Transverse colon (tissue), 4 donors: ENCODE data around the gene ASXL3. TPM values are rescaled to one million over a fixed set of nuclear protein-coding genes. Genes with fewer than 3 reads are reported as not detected.

Source experiments
- DNase-seq: peaks from one replicate; pipeline ENCODE4 v3.0.0-alpha.2; 2019
- H3K27ac ChIP-seq, 4 donors: fragments of 200-600 bp; sonication (generic); 2 replicates each; pipeline ENCODE4 v1.5.1; 2016 to 2018; ENCODE audit warnings: inconsistent platforms in 4 of 4
- H3K27me3 ChIP-seq: fragments of 200-600 bp; sonication (generic); 2 replicates; pipeline ENCODE4 v1.5.1; 2017; ENCODE audit warnings: inconsistent platforms
- H3K36me3 ChIP-seq, 4 donors: fragments of 200-600 bp; sonication (generic); 2 replicates each; pipeline ENCODE4 v1.5.1; 2017 to 2019; ENCODE audit warnings: inconsistent platforms in 4 of 4
- H3K4me1 ChIP-seq, 4 donors: fragments of 200-600 bp; sonication (generic); 2 replicates each; pipeline ENCODE4 v1.5.1; 2017 to 2020; ENCODE audit warnings: inconsistent platforms in 4 of 4
- H3K4me3 ChIP-seq, 4 donors: fragments of 200-600 bp; sonication (generic); 1 replicate in 1 of 4; 2 replicates in 3 of 4; pipeline versions ENCODE4 v1.5.1 to v1.6.1; 2017 to 2019; ENCODE audit warnings: inconsistent platforms in 4 of 4
- H3K9me3 ChIP-seq, 2 donors: fragments of 200-600 bp; sonication (generic); 2 replicates each; pipeline ENCODE4 v1.5.1; 2017 to 2019; ENCODE audit warnings: inconsistent platforms in 2 of 2
- EP300 ChIP-seq: sonication (generic); formaldehyde crosslinking; IDR thresholded peaks from one replicate; pipeline ENCODE4 v1.6.1; 2017; ENCODE audit warnings: antibody characterized with exemption, low read depth
- POLR2A ChIP-seq: fragments of 450-650 bp; IDR thresholded peaks from one replicate; pipeline ENCODE4 v1.6.1; 2016; ENCODE audit warnings: antibody characterized with exemption, mild to moderate bottlenecking, moderate library complexity
- POLR2AphosphoS5 ChIP-seq, 3 donors: sonication (generic); formaldehyde crosslinking; IDR thresholded peaks; one replicate each; pipeline ENCODE4 v1.6.1; 2016; ENCODE audit warnings: antibody characterized with exemption in 3 of 3
- WGBS, 2 donors: methylation state at CpG; one replicate each; pipeline ENCODE4 v1.1.5; 2018; ENCODE audit warnings: low coverage in 1 of 2; 5-methylcytosine and 5-hydroxymethylcytosine counted together
- in situ Hi-C, 4 donors: fragments of 200-750 bp; cut with MboI; loops; one replicate each; pipeline versions ENCODE4 v1.15.0 to v1.15.1; 2017; ENCODE audit warnings: low sequenced_read_pairs in 3 of 4, low pct_ligation_motif_present in 1 of 4, low pct_unique_long_range_greater_than_20kb in 1 of 4
- intact Hi-C: fragments of 100-400 bp; cut with DNase I; formaldehyde crosslinking; loops from one replicate; pipeline ENCODE4 v1.15.1; 2023; ENCODE audit warnings: low total_unique reads
- total RNA-seq, 4 donors: library from RNA; depleted of rRNA; stranded (reverse); fragments of >200 nt; gene quantifications; one replicate each; pipeline ENCODE4 v1.1.0, GENCODE V29; 2016
- TF ChIP-seq, protein P1 (sequence below), 5 experiments: fragments of 200-600 bp in 3 of 5; fragments of 450-650 bp in 2 of 5; sonication (generic) in 3 of 5; IDR thresholded peaks; 1 replicate in 2 of 5; 2 replicates in 3 of 5; pipeline ENCODE4 v1.5.1; 2016 to 2017; ENCODE audit warnings: antibody characterized with exemption in 5 of 5, inconsistent platforms in 3 of 5, mild to moderate bottlenecking in 2 of 5, moderate library complexity in 1 of 5

ASXL3 gene
- total RNA-seq, 4 donors from 2014 or later: 0.75 to 3.0 (median 1.7) TPM

DNA sequence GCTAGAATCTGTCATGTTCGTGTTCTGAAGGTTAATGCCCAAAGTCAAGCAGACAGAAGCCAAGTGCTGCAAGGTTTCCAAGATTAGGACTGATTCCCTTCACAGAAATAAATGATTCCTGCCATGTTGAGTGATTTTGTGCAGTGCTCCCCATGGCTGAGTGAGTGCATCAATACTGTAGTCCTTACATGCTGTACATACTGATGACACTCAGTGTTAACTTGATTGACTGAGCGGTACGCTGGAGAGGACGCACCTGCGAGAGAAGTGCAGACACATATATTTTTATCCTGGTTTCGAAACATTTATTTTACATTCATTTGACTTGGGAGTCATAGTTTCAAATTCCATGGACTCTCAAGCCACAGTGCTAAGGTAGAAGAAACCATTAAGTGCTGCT lies 92.0 kb downstream of the ASXL3 start:
- H3K27me3 ChIP-seq: no peaks in the 10 kb centered on the region
- intact Hi-C loops: no loop called here
- TF ChIP-seq, protein P1, sequence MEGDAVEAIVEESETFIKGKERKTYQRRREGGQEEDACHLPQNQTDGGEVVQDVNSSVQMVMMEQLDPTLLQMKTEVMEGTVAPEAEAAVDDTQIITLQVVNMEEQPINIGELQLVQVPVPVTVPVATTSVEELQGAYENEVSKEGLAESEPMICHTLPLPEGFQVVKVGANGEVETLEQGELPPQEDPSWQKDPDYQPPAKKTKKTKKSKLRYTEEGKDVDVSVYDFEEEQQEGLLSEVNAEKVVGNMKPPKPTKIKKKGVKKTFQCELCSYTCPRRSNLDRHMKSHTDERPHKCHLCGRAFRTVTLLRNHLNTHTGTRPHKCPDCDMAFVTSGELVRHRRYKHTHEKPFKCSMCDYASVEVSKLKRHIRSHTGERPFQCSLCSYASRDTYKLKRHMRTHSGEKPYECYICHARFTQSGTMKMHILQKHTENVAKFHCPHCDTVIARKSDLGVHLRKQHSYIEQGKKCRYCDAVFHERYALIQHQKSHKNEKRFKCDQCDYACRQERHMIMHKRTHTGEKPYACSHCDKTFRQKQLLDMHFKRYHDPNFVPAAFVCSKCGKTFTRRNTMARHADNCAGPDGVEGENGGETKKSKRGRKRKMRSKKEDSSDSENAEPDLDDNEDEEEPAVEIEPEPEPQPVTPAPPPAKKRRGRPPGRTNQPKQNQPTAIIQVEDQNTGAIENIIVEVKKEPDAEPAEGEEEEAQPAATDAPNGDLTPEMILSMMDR (IDR thresholded peaks at IDR 0.05): no peak
- TF ChIP-seq POLR2A: no peak
- no peak for TF ChIP-seq POLR2AphosphoS5 (IDR thresholded peaks at IDR 0.05)
- TF ChIP-seq EP300: no peak

DNA sequence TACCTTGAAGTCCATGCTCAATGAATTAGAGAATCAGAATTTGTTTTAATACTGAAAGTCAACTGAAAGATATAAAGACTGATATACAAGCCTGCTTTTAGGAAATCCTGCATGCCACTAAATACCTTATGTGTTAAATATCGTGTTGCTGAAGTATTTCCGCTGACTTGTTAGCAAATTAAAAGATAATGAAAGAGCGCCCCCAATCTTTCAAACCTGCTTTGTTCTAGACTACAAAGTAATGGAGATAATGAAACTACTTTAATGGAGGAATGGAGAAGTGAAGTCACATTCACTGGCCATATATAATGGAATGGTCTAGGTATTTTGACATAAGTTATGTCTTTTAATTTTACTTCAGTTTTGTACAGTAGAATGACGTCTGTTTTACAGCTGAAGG lies 95.7 kb downstream of the ASXL3 start:
- no peaks in the 10 kb centered on the region for H3K27me3 ChIP-seq
- no peak for DNase-seq
- intact Hi-C loops: no loop called here
- H3K27ac ChIP-seq: no peak overlapping the region
- H3K4me3 ChIP-seq: no peak overlapping the region
- H3K9me3 ChIP-seq: no peaks in the 10 kb centered on the region
- WGBS, 2 donors: 86 to 88% methylated on average over 4 of the region's 4 CpGs
- no peaks in the 10 kb centered on the region for H3K4me1 ChIP-seq
- TF ChIP-seq EP300 (no peak), POLR2A (no peak), POLR2AphosphoS5 (IDR thresholded peaks at IDR 0.05) (no peak)
- TF ChIP-seq, protein P1 (IDR thresholded peaks at IDR 0.05): no peak
- no peaks in the 10 kb centered on the region for H3K36me3 ChIP-seq
- in situ Hi-C loops: no loop called here

More for the DNA sequence above, 92.0 kb downstream of the ASXL3 start:
- Histone ChIP-seq H3K4me3 (no peak overlapping the region), H3K9me3 (no peaks in the 10 kb centered on the region), H3K4me1 (no peaks in the 10 kb centered on the region), H3K36me3 (no peaks in the 10 kb centered on the region), H3K27ac (no peak overlapping the region)
- DNase-seq: no peak
- in situ Hi-C loops: no loop called here
- 89 to 99% methylated on average over 6 of the region's 6 CpGs for WGBS, 2 donors

DNA sequence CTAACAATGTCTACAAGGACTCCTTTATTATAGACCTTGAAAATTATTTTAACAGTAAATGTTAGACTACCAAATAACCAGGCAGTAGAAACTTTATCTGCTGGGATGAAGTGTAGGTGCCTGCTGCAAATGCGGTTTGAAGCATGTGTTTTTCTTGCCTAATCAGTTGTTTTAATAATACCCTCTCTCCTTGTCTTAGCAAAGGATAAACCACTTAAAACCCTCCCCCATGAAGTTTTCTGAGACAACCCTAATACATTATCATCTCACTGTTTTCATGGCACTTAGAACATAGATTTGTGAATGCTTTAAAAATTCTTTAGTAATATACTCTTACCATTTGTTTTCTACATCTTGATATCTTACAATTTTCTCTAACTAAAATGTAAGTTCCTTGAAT lies 98.6 kb downstream of the ASXL3 start:
- Histone ChIP-seq H3K36me3 (no peaks in the 10 kb centered on the region), H3K4me3 (no peak overlapping the region), H3K9me3 (no peaks in the 10 kb centered on the region), H3K27ac (no peak overlapping the region), H3K27me3 (no peaks in the 10 kb centered on the region), H3K4me1 (no peaks in the 10 kb centered on the region)
- in situ Hi-C loops: no loop called here
- 82% methylated on average over 1 of the region's 1 CpG for WGBS, 2 donors
- intact Hi-C loops: no loop called here
- no peak for DNase-seq
- TF ChIP-seq POLR2AphosphoS5 (IDR thresholded peaks at IDR 0.05) (no peak), EP300 (no peak), POLR2A (no peak)
- TF ChIP-seq, protein P1 (IDR thresholded peaks at IDR 0.05): no peak

DNA sequence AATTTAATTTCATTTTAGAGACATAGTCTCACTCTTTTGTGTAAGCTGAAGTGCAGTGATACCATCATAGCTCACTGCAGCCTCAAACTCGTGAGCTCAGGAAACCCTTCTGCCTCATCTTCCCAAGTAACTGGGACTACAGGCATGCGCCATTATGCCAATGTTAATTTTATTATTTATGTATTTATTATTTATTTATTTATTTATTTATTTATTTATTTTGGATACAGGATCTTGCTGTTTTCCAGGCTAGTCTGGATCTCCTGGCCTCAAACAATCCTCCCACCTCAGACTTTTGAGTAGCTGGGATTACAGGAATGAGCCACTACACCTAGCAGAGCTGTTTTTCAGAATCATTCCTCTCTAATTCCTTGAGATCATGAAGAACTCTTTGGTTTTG lies 99.9 kb downstream of the ASXL3 start:
- Histone ChIP-seq H3K27ac (no peak overlapping the region), H3K36me3 (no peaks in the 10 kb centered on the region), H3K4me1 (no peaks in the 10 kb centered on the region), H3K4me3 (no peak overlapping the region), H3K9me3 (no peaks in the 10 kb centered on the region), H3K27me3 (no peaks in the 10 kb centered on the region)
- intact Hi-C loops: no loop called here
- DNase-seq: no peak
- TF ChIP-seq EP300: no peak
- TF ChIP-seq, protein P1 (IDR thresholded peaks at IDR 0.05): no peak
- no peak for TF ChIP-seq POLR2AphosphoS5 (IDR thresholded peaks at IDR 0.05)
- TF ChIP-seq POLR2A: no peak
- WGBS, 2 donors: 84 to 92% methylated on average over 2 of the region's 2 CpGs
- in situ Hi-C loops: no loop called here
